Immature natural killer cell (primary cell): ENCODE measurements around the gene ZNF227. TPM values are rescaled to one million over a fixed set of nuclear protein-coding genes. Genes with fewer than 3 reads are reported as not detected.
A peak's percentile ranks its signal among the peaks of the same experiment; 100 is the strongest.

Source experiments
- DNase-seq, 3 donors: peaks; one replicate each; pipeline ENCODE4 v3.0.0; 2022; ENCODE audit warnings: mixed read lengths in 1 of 3
- H3K27ac Mint-ChIP-seq, 6 donors: one replicate each; pipeline ENCODE4 v1.8.0; 2020; ENCODE audit warnings: mixed read lengths in 6 of 6, mild to moderate bottlenecking in 5 of 6, inconsistent platforms in 4 of 6, moderate library complexity in 3 of 6
- H3K27me3 Mint-ChIP-seq, 3 donors: one replicate each; pipeline ENCODE4 v1.8.0; 2020 to 2021; ENCODE audit warnings: low read depth in 3 of 3, mild to moderate bottlenecking in 3 of 3, mixed read lengths in 3 of 3, moderate library complexity in 3 of 3, inconsistent platforms in 1 of 3
- H3K36me3 Mint-ChIP-seq, 3 donors: one replicate each; pipeline ENCODE4 v1.8.0; 2020; ENCODE audit warnings: mixed read lengths in 3 of 3, inconsistent platforms in 2 of 3, mild to moderate bottlenecking in 2 of 3
- H3K4me1 Mint-ChIP-seq, 2 donors: one replicate each; pipeline ENCODE4 v1.8.0; 2020; ENCODE audit warnings: inconsistent platforms in 2 of 2, mild to moderate bottlenecking in 2 of 2, mixed read lengths in 2 of 2, moderate library complexity in 1 of 2
- H3K4me3 Mint-ChIP-seq, 5 donors: one replicate each; pipeline ENCODE4 v1.8.0; 2020; ENCODE audit warnings: mild to moderate bottlenecking in 5 of 5, mixed read lengths in 5 of 5, inconsistent platforms in 3 of 5, moderate library complexity in 3 of 5
- H3K9me3 Mint-ChIP-seq, 6 donors: one replicate each; pipeline ENCODE4 v1.8.0; 2020; ENCODE audit warnings: mild to moderate bottlenecking in 6 of 6, mixed read lengths in 6 of 6, inconsistent platforms in 4 of 6, moderate library complexity in 3 of 6
- polyA plus RNA-seq, 3 donors: library from polyadenylated mRNA; unstranded; fragments of 300-500 nt; fragmentation: Illumina TruSeq; gene quantifications; one replicate each; pipeline ENCODE4 v1.2.3, GENCODE V29; 2021

The ZNF227 gene
- polyA plus RNA-seq, 3 donors from 2014 or later = 6.5 to 15.4 (median 12.8) TPM

- Mint-ChIP-seq H3K36me3 (peaks cover 32 to 57% (median 50%) of the 10 kb centered on the region in 3 donors), H3K4me3 (no peak overlapping the region), H3K27ac (no peak overlapping the region), H3K9me3 (peaks cover 59 to 97% (median 88%) of the 10 kb centered on the region in 6 donors), H3K4me1 (peaks cover 10 to 11% of the 10 kb centered on the region in 2 donors), H3K27me3 (peaks cover 0 to 2% (median 1%) of the 10 kb centered on the region in 3 donors)
- no peak for DNase-seq
Observed at GRCh38 chr19:44255705-44256411, 43.5 kb downstream of the ZNF227 start.

- Mint-ChIP-seq H3K9me3 (peaks cover 53 to 90% (median 82%) of the 10 kb centered on the region in 6 donors), H3K27ac (no peak overlapping the region), H3K27me3 (peaks cover 0 to 4% (median 0%) of the 10 kb centered on the region in 3 donors), H3K36me3 (peaks cover 22 to 42% (median 36%) of the 10 kb centered on the region in 3 donors), H3K4me3 (no peak overlapping the region), H3K4me1 (peaks cover 10 to 11% of the 10 kb centered on the region in 2 donors)
- DNase-seq = no peak
Observed at GRCh38 chr19:44258136-44258535, 45.8 kb downstream of the ZNF227 start.

GRCh38 chr19:44258835-44259413 is 46.6 kb downstream of the ZNF227 start:
- DNase-seq = no peak
- Mint-ChIP-seq H3K4me1 (peaks cover 10 to 11% of the 10 kb centered on the region in 2 donors), H3K4me3 (peak overlapping the region in 2 of 5 donors; percentile 6 to 51), H3K36me3 (peaks cover 20 to 37% (median 31%) of the 10 kb centered on the region in 3 donors), H3K27ac (no peak overlapping the region), H3K9me3 (peaks cover 53 to 90% (median 77%) of the 10 kb centered on the region in 6 donors), H3K27me3 (peaks cover 0 to 4% (median 0%) of the 10 kb centered on the region in 3 donors)

- Mint-ChIP-seq H3K36me3 (peaks cover 15 to 27% (median 21%) of the 10 kb centered on the region in 3 donors), H3K27ac (no peak overlapping the region), H3K9me3 (peaks cover 42 to 90% (median 72%) of the 10 kb centered on the region in 6 donors), H3K4me3 (peak overlapping the region; percentile 51 to 82 (median 63)), H3K4me1 (peaks cover 10 to 11% of the 10 kb centered on the region in 2 donors), H3K27me3 (peaks cover 0 to 4% (median 0%) of the 10 kb centered on the region in 3 donors)
- no peak for DNase-seq
Observed at GRCh38 chr19:44260343-44260681, 48.0 kb downstream of the ZNF227 start.

DNA sequence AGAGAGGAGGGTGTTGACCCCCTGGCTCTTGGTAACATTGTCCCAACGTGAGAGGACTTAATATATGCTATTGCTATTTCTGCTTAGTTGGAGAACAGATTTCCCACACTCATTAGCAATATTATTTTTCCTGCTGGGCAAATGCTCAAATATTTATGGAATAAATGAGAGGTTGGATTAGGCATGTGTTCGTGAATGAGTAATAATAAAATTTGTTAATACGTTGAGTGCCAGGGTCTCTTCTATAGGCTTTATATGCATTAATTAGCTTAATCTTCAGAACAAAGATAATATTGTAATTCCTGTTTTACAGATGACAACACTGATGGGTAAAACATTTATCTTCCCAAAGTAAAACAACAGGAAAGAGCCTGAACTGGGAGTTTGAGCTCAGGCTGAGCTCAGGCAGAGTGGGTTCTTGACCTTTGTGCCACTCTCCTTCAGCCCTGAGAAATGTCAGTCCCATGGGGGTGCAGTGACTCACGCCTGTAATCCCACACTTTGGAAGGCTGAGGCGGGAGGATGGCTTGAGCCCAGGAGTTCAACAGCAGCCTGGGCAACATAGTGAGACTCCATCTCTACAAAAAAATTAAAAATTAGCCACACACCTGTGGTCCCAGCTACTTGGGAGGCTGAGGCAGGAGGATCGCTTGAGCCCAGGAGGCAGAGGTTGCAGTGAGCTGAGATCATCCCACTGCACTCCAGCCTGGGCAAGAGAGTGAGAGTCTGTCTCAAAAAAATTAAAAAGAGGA is 48.5 kb downstream of the ZNF227 start:
- Mint-ChIP-seq H3K4me3 (peak overlapping the region in 4 of 5 donors; percentile 51 to 82 (median 70)), H3K9me3 (peaks cover 36 to 90% (median 70%) of the 10 kb centered on the region in 6 donors), H3K27me3 (peaks cover 0 to 4% (median 0%) of the 10 kb centered on the region in 3 donors), H3K36me3 (peaks cover 10 to 27% (median 19%) of the 10 kb centered on the region in 3 donors), H3K27ac (no peak overlapping the region), H3K4me1 (peaks cover 10 to 11% of the 10 kb centered on the region in 2 donors)
- no peak for DNase-seq

DNA sequence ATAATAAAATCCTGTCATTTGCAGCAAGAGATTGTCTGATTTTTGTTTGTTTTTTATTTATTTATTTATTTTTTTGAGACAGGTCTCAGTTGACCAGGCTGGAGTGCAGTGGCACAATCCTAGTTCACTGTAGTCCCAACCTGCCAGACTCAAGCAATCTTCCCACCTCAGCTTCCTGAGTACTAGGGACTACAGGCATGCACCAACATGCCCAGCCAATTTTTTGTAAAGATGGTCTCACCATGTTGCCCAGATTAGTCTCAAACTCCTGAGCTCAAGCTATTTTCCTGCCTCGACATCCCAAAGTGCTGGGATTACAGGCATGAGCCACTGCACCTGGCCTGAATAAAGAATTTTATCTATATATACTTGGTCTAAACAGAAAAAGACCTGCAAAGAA is 65.0 kb downstream of the ZNF227 start:
- no peak overlapping the region for H3K27ac Mint-ChIP-seq
- H3K4me3 Mint-ChIP-seq = no peak overlapping the region
- H3K27me3 Mint-ChIP-seq = peaks cover 0 to 3% (median 2%) of the 10 kb centered on the region in 3 donors
- no peaks in the 10 kb centered on the region for H3K4me1 Mint-ChIP-seq
- peaks cover 52 to 59% (median 58%) of the 10 kb centered on the region in 3 donors for H3K36me3 Mint-ChIP-seq
- no peak for DNase-seq
- H3K9me3 Mint-ChIP-seq = peaks cover 47 to 97% (median 83%) of the 10 kb centered on the region in 6 donors

GRCh38 chr19:44278181-44278690 is 65.9 kb downstream of the ZNF227 start:
- H3K4me3 Mint-ChIP-seq = no peak overlapping the region
- no peaks in the 10 kb centered on the region for H3K4me1 Mint-ChIP-seq
- DNase-seq = no peak
- H3K27me3 Mint-ChIP-seq = peaks cover 0 to 3% (median 2%) of the 10 kb centered on the region in 3 donors
- H3K27ac Mint-ChIP-seq = no peak overlapping the region
- H3K9me3 Mint-ChIP-seq = peaks cover 46 to 97% (median 84%) of the 10 kb centered on the region in 6 donors
- peaks cover 50 to 58% (median 51%) of the 10 kb centered on the region in 3 donors for H3K36me3 Mint-ChIP-seq

DNA sequence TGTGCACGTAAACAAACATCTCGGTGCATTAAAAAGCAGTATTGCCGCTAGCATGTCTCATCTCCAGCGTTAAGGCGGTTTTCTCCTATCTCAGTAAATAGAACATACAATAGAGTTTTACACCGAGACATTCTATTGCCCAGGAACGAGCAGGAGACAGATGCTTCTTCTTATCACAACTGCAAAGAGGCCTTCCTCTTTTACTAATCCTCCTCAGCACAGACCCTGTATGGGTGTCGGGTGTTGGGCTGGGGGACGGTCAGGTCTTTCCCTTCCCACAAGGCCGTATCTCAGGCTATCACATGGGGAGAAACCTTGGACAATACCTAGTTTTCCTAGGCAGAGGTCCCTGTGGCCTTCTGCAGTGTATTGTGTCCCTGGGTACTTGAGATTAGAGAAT is 68.6 kb downstream of the ZNF227 start:
- Mint-ChIP-seq H3K27me3 (peaks cover 0 to 4% (median 3%) of the 10 kb centered on the region in 3 donors), H3K27ac (no peak overlapping the region), H3K9me3 (peaks cover 47 to 97% (median 84%) of the 10 kb centered on the region in 6 donors), H3K36me3 (peaks cover 33 to 45% (median 42%) of the 10 kb centered on the region in 3 donors), H3K4me1 (no peaks in the 10 kb centered on the region), H3K4me3 (no peak overlapping the region)
- no peak for DNase-seq

- Mint-ChIP-seq H3K36me3 (peaks cover 33 to 47% (median 46%) of the 10 kb centered on the region in 3 donors), H3K27me3 (peaks cover 0 to 4% (median 3%) of the 10 kb centered on the region in 3 donors), H3K27ac (no peak overlapping the region), H3K4me3 (no peak overlapping the region), H3K4me1 (no peaks in the 10 kb centered on the region), H3K9me3 (peaks cover 51 to 97% (median 89%) of the 10 kb centered on the region in 6 donors)
- DNase-seq = no peak
Observed at GRCh38 chr19:44282846-44283245, 70.5 kb downstream of the ZNF227 start.

DNA sequence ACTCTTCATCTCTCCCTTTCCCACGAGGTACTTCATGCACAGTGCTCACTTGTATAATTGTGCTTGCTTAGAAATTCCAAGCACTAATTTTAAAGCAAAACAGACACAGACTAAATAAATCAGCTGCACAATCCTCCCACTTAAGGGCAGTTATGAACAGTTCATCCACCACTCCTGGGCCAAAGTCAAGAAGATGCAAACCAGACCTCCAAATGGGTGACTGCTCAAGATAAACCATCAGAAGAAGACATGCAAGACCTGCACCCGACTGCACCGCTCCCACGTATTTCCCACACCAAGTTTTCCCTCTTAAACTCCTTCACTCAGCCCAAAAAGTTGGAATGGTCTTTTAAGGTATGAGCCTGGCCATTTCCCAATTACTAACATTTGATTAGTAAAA is 72.6 kb downstream of the ZNF227 start:
- Mint-ChIP-seq H3K9me3 (peaks cover 56 to 97% (median 91%) of the 10 kb centered on the region in 6 donors), H3K4me1 (no peaks in the 10 kb centered on the region), H3K27ac (no peak overlapping the region), H3K36me3 (peaks cover 43 to 58% (median 56%) of the 10 kb centered on the region in 3 donors), H3K4me3 (no peak overlapping the region), H3K27me3 (peaks cover 0 to 9% (median 0%) of the 10 kb centered on the region in 3 donors)
- DNase-seq = no peak

Other genes with a start within 250 kb of the ZNF227 start
- gene ZNF155, start 228.3 kb upstream of the ZNF227 start, polyA plus RNA-seq = 1 to 10 TPM; 2.1 to 3.0 (median 2.6) TPM
- 1 to 10 TPM; 1.7 to 2.8 (median 2.5) TPM for gene ZNF230, start 209.6 kb upstream of the ZNF227 start, polyA plus RNA-seq
- gene ZNF222, start 187.2 kb upstream of the ZNF227 start, polyA plus RNA-seq = 1 to 10 TPM in 2 of 3 donors, not detected in 1; 2.3 to 3.4 TPM
- gene ZNF223, start 160.5 kb upstream of the ZNF227 start, polyA plus RNA-seq = 1 to 10 TPM; 1.7 to 2.5 (median 2.3) TPM
- under 1 TPM; 0.24 to 0.99 (median 0.84) TPM for gene ZNF284, start 140.4 kb upstream of the ZNF227 start, polyA plus RNA-seq
- gene ZNF224, start 118.2 kb upstream of the ZNF227 start, polyA plus RNA-seq = 10 to 100 TPM in 1 of 3 donors, 1 to 10 TPM in 2; 5.8 to 11.6 (median 7.2) TPM
- gene ZNF225, start 99.1 kb upstream of the ZNF227 start, polyA plus RNA-seq = 1 to 10 TPM; 1.2 to 4.8 (median 2.4) TPM
- gene ZNF234, start 71.0 kb upstream of the ZNF227 start, polyA plus RNA-seq = 1 to 10 TPM; 2.7 to 7.4 (median 6.1) TPM
- gene ZNF226, start 47.4 kb upstream of the ZNF227 start, polyA plus RNA-seq = 10 to 100 TPM; 23.1 to 41.4 (median 24.3) TPM
- gene ZNF233, start 47.4 kb downstream of the ZNF227 start, polyA plus RNA-seq = under 1 TPM in 1 of 3 donors, not detected in 2; 0.48 TPM
- 1 to 10 TPM; 1.3 to 1.8 (median 1.6) TPM for gene ZNF235, start 92.5 kb downstream of the ZNF227 start, polyA plus RNA-seq
- not detected for gene ZNF112, start 144.1 kb downstream of the ZNF227 start, polyA plus RNA-seq
- gene ZNF285, start 189.1 kb downstream of the ZNF227 start, polyA plus RNA-seq = 1 to 10 TPM in 2 of 3 donors, under 1 TPM in 1; 0.32 to 2.7 (median 1.6) TPM
- gene ZNF229, start 235.9 kb downstream of the ZNF227 start, polyA plus RNA-seq = under 1 TPM in 2 of 3 donors, not detected in 1; 0.20 to 0.21 TPM